Measurements from ENCODE around the gene FOXJ1.

DNA sequence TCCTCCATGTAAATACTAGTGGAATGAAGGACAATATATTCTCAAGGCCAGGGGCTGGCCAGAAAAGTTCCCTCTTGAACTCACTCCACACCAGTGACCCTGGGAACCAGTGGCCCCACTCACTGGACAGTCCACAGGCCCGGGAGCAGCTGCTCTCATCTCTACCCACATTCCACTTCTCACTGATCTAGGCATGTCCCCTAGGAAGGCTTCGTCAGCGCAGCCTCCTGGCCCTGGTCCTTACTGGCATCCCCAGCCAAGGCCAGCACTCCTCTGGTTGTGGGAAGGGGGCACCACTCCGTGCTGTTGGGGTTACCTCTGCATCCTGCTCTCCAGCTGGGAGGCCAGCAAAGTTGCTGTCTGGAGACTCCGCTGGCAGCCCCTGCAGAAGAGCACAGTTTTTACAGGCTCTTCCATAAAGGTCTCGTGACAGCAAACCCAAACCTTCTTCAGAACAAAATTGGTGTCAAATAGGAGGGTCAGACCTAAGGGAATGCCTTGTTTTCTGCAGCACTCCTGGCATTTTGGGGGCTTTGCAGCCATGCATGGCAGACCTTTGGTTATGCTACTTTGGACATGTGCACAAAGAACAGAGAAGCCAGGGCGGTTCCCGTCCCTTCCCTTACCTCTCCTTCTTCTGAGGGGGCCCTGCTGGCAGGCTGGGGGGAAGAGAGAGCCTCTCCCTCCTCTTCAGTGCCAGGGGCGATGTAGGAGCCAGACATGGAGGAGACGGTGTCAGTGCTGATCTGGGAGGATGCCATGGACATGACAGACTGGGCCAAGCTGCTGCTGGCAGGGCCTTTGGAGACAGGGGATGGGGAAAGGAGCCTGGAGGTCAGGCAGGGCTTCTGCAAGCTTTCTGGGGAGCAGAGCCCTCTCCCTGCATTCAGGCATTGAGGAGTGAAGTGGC, 14.1 kb upstream of the FOXJ1 start:
- TF ChIP-seq, protein P1, sequence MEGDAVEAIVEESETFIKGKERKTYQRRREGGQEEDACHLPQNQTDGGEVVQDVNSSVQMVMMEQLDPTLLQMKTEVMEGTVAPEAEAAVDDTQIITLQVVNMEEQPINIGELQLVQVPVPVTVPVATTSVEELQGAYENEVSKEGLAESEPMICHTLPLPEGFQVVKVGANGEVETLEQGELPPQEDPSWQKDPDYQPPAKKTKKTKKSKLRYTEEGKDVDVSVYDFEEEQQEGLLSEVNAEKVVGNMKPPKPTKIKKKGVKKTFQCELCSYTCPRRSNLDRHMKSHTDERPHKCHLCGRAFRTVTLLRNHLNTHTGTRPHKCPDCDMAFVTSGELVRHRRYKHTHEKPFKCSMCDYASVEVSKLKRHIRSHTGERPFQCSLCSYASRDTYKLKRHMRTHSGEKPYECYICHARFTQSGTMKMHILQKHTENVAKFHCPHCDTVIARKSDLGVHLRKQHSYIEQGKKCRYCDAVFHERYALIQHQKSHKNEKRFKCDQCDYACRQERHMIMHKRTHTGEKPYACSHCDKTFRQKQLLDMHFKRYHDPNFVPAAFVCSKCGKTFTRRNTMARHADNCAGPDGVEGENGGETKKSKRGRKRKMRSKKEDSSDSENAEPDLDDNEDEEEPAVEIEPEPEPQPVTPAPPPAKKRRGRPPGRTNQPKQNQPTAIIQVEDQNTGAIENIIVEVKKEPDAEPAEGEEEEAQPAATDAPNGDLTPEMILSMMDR (IDR thresholded peaks at IDR 0.05) = no peak
- TF ChIP-seq POLR2A (IDR thresholded peaks at IDR 0.05) = no peak
- no peak for TF ChIP-seq EP300 (IDR thresholded peaks at IDR 0.05)
- TF ChIP-seq POLR2AphosphoS5 (IDR thresholded peaks at IDR 0.05) = no peak
